ENCODE measurements around the gene LY6G6C.

DNA sequence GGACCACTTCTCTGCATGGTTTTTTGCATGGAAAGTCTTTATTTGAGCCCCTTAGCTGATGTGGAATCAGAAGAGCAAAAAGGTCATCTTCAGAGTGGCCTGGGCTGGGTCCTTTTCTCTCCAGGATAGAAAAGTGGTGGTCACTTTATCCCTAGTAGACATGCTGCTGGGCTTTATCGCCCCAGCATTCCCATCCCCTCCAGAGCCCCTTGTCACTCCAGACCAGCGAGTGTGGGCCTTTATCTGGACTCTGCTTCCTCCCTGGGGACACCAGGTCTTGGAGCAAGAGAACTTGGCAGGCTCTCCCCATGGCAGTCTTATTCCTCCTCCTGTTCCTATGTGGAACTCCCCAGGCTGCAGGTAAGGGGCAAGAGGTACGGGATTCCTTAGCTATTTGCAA lies 14.9 kb downstream of the LY6G6C start, which contains the start of gene LY6G6F:
- TF ChIP-seq, protein P1, sequence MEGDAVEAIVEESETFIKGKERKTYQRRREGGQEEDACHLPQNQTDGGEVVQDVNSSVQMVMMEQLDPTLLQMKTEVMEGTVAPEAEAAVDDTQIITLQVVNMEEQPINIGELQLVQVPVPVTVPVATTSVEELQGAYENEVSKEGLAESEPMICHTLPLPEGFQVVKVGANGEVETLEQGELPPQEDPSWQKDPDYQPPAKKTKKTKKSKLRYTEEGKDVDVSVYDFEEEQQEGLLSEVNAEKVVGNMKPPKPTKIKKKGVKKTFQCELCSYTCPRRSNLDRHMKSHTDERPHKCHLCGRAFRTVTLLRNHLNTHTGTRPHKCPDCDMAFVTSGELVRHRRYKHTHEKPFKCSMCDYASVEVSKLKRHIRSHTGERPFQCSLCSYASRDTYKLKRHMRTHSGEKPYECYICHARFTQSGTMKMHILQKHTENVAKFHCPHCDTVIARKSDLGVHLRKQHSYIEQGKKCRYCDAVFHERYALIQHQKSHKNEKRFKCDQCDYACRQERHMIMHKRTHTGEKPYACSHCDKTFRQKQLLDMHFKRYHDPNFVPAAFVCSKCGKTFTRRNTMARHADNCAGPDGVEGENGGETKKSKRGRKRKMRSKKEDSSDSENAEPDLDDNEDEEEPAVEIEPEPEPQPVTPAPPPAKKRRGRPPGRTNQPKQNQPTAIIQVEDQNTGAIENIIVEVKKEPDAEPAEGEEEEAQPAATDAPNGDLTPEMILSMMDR (IDR thresholded peaks at IDR 0.05), result no peak
- TF ChIP-seq EZH2 (IDR thresholded peaks at IDR 0.05), result no peak
- TF ChIP-seq EZH2phosphoT487 (IDR thresholded peaks at IDR 0.05), result no peak

Measured in neural progenitor cell (in vitro differentiated cells).